ENCODE measurements around the gene NFASC. TPM values are rescaled to one million over a fixed set of nuclear protein-coding genes. Genes with fewer than 3 reads are reported as not detected.

NFASC gene
- total and polyA plus RNA-seq, 2 experiments from 2014 or later: 3.9 to 11.7 TPM

DNA sequence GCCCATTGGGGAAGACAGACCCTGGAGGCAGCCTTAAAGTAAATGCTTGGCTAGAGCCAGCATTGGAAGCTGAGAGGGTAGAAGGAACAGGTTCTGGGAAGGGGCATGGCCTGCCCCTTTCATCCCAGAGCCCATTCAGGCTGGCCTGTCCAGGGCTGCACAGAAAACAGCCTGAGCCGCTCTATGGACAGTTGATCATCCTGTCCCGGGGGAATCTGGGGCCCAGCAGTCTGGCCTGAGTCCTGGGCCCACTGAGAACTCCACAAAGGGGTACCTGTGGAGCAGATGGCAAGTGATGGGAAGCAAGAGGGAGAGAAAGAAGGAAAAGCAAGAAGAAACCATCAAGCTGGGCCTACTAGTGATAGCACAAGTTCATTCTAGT, 200.4 kb downstream of the NFASC start:
- DNase-seq (ENCODE audit: low spot score) (no peak), ATAC-seq (no peak)
- Histone ChIP-seq H3K79me2 (replicated peaks; ENCODE audit: insufficient read depth) (no peaks in the 10 kb centered on the region), H3K4me1 (ENCODE audit: insufficient read depth) (no peaks in the 10 kb centered on the region), H3K27ac (ENCODE audit: low read depth) (no peak overlapping the region), H4K20me1 (replicated peaks; ENCODE audit: insufficient read depth) (no peaks in the 10 kb centered on the region), H3K4me3 (no peak overlapping the region), H2AFZ (no peak overlapping the region), H3K36me3 (ENCODE audit: insufficient read depth) (no peaks in the 10 kb centered on the region), H3F3A (replicated peaks; ENCODE audit: low read depth) (no peaks in the 10 kb centered on the region), H3K27me3 (ENCODE audit: insufficient read depth) (no peaks in the 10 kb centered on the region), H3K4me2 (no peak overlapping the region), H3K9me2 (ENCODE audit: insufficient read depth) (no peaks in the 10 kb centered on the region)
- H3K9me3 Mint-ChIP-seq: no peaks in the 10 kb centered on the region; the same call in 1 of the 3 replicates
- H3K27ac Mint-ChIP-seq: no peak overlapping the region
- H3K36me3 Mint-ChIP-seq (ENCODE audit: low read depth): no peaks in the 10 kb centered on the region
- H3K4me1 Mint-ChIP-seq: peaks cover 2% of the 10 kb centered on the region; the same call in 1 of the 3 replicates
- no peak overlapping the region for H3K4me3 Mint-ChIP-seq
- TF ChIP-seq CREB1 (CRISPR knock-in tag; IDR thresholded peaks at IDR 0.05; ENCODE audit: low read depth) (no peak), ZNF114 (CRISPR knock-in tag; IDR thresholded peaks at IDR 0.05) (no peak), EZH2 (IDR thresholded peaks at IDR 0.05; ENCODE audit: low read depth, unreplicated experiment) (no peak), REST (IDR thresholded peaks at IDR 0.05; ENCODE audit: unreplicated experiment) (no peak)
- H3K27me3 Mint-ChIP-seq (ENCODE audit: insufficient read depth, low read depth, poor library complexity): peaks cover 10% of the 10 kb centered on the region

GRCh38 chr1:205071801-205072200, 201.1 kb downstream of the NFASC start:
- Histone ChIP-seq H3K79me2 (replicated peaks; ENCODE audit: insufficient read depth) (no peaks in the 10 kb centered on the region), H3K27ac (ENCODE audit: low read depth) (no peak overlapping the region), H3K9me2 (ENCODE audit: insufficient read depth) (no peaks in the 10 kb centered on the region), H3K4me2 (no peak overlapping the region), H3K4me1 (ENCODE audit: insufficient read depth) (no peaks in the 10 kb centered on the region), H2AFZ (no peak overlapping the region), H3K4me3 (no peak overlapping the region), H3F3A (replicated peaks; ENCODE audit: low read depth) (no peaks in the 10 kb centered on the region), H3K27me3 (ENCODE audit: insufficient read depth) (no peaks in the 10 kb centered on the region), H3K36me3 (ENCODE audit: insufficient read depth) (no peaks in the 10 kb centered on the region), H4K20me1 (replicated peaks; ENCODE audit: insufficient read depth) (no peaks in the 10 kb centered on the region)
- H3K27ac Mint-ChIP-seq: no peak overlapping the region; the same call in 1 of the 2 replicates
- ATAC-seq: no peak
- peaks cover 10% of the 10 kb centered on the region for H3K27me3 Mint-ChIP-seq (ENCODE audit: insufficient read depth, low read depth, poor library complexity)
- H3K9me3 Mint-ChIP-seq: no peaks in the 10 kb centered on the region; the same call in 1 of the 3 replicates
- no peak for DNase-seq (ENCODE audit: low spot score)
- H3K36me3 Mint-ChIP-seq (ENCODE audit: low read depth): no peaks in the 10 kb centered on the region
- H3K4me1 Mint-ChIP-seq: peaks cover 2% of the 10 kb centered on the region; the same call in 1 of the 3 replicates
- no peak overlapping the region for H3K4me3 Mint-ChIP-seq
- no peak for TF ChIP-seq ZNF462 (CRISPR knock-in tag; IDR thresholded peaks at IDR 0.05)
- no peak for TF ChIP-seq ETS1 (IDR thresholded peaks at IDR 0.05)
- no peak for TF ChIP-seq ZNF114 (CRISPR knock-in tag; IDR thresholded peaks at IDR 0.05)
- TF ChIP-seq JUNB (IDR thresholded peaks at IDR 0.05; ENCODE audit: unreplicated experiment): no peak
- TF ChIP-seq STAT1 (IDR thresholded peaks at IDR 0.05; ENCODE audit: unreplicated experiment): no peak
